A549 (cell line): ENCODE measurements around the gene C8G. TPM values are rescaled to one million over a fixed set of nuclear protein-coding genes. Genes with fewer than 3 reads are reported as not detected.

ENCODE experiments used
- ATAC-seq, 2 experiments: fragments of 200-7000 bp in 1 of 2; fragments of >200 bp in 1 of 2; cut with Nextera tagmentation in 1 of 2; cut with Tn5 transposase in 1 of 2; 3 replicates each; pipeline versions ENCODE4 v1.8.0 to v1.9.1; 2018 to 2020; ENCODE audit warnings: mild to moderate bottlenecking in 1 of 2, moderate library complexity in 1 of 2
- CTCF ChIA-PET: fragments of 300-600 bp; sonication (Branson Sonifier 250); formaldehyde crosslinking; extraction: SDS; loops from one replicate; lab custom pipeline; 2021; ENCODE audit warnings: antibody characterized with exemption, inconsistent platforms; lab: Yijun Ruan, JAX
- POLR2A ChIA-PET: fragments of 350-600 bp; formaldehyde crosslinking; extraction: SDS; loops from one replicate; lab custom pipeline; 2021; ENCODE audit warnings: antibody characterized with exemption, inconsistent platforms; lab: Yijun Ruan, JAX
- DNase-seq, 2 experiments: peaks; one replicate each; pipeline versions ENCODE4 v3.0.0 to v3.0.0-alpha.2; 2011 to 2016; ENCODE audit warnings: low read depth in 1 of 2, low spot score in 1 of 2
- FAIRE-seq: peaks from 2 replicates; lab custom pipeline; 2011; peaks lifted over from hg19 to GRCh38; lab: Jason Lieb, UNC
- H3K27ac ChIP-seq, 2 experiments: fragments of >200 bp; sonication (Bioruptor Twin); formaldehyde crosslinking; 3 replicates each; pipeline ENCODE4 v1.5.1; 2016 to 2017
- H3K4me1 ChIP-seq: fragments of >200 bp; sonication (Bioruptor Twin); formaldehyde crosslinking; 3 replicates; pipeline ENCODE4 v1.6.1; 2016
- H3K4me2 ChIP-seq: fragments of >200 bp; sonication (Bioruptor Twin); formaldehyde crosslinking; 3 replicates; pipeline ENCODE4 v1.6.1; 2016
- H3K4me3 ChIP-seq: fragments of >200 bp; sonication (Bioruptor Twin); formaldehyde crosslinking; 3 replicates; pipeline ENCODE4 v1.5.1; 2016
- H3K9me3 ChIP-seq: fragments of >200 bp; sonication (Bioruptor Twin); formaldehyde crosslinking; 3 replicates; pipeline ENCODE4 v1.6.1; 2016
- ATOH8 ChIP-seq: fragments of 250-450 bp; sonication (Bioruptor Pico); IDR thresholded peaks from 2 replicates; pipeline ENCODE4 v1.5.0; 2020; ENCODE audit warnings: low read depth, mild to moderate bottlenecking, moderate library complexity
- BCL3 ChIP-seq: fragments of >200 bp; sonication (Bioruptor Twin); formaldehyde crosslinking; IDR thresholded peaks from 3 replicates; pipeline ENCODE4 v1.6.1; 2016
- CBX8 ChIP-seq: fragments of 200-600 bp; sonication (generic); IDR thresholded peaks from 2 replicates; pipeline ENCODE4 v1.6.1; 2016
- CEBPB ChIP-seq, 2 experiments: fragments of >200 bp in 1 of 2; sonication (Bioruptor Twin) in 1 of 2; formaldehyde crosslinking in 1 of 2; IDR thresholded peaks; 2 replicates each; pipeline ENCODE4 v1.6.1; 2012 to 2016
- CTCF ChIP-seq: fragments of >200 bp; sonication (Bioruptor Twin); formaldehyde crosslinking; IDR thresholded peaks from 3 replicates; pipeline ENCODE4 v1.5.1; 2016
- ELK1 ChIP-seq: fragments of 150-350 bp; IDR thresholded peaks from 2 replicates; pipeline ENCODE4 v1.6.1; 2014; ENCODE audit warnings: low read depth, mild to moderate bottlenecking, low read length
- FOXS1 ChIP-seq: fragments of 250-450 bp; sonication (Bioruptor Pico); IDR thresholded peaks from 2 replicates; pipeline ENCODE4 v1.5.0; 2020; ENCODE audit warnings: mild to moderate bottlenecking, moderate library complexity
- HMGXB4 ChIP-seq: fragments of 250-450 bp; sonication (Bioruptor Pico); IDR thresholded peaks from 2 replicates; pipeline ENCODE4 v1.5.0; 2021; ENCODE audit warnings: mild to moderate bottlenecking, moderate library complexity, borderline replicate concordance
- HOXB5 ChIP-seq: fragments of 250-450 bp; sonication (Bioruptor Pico); IDR thresholded peaks from 2 replicates; pipeline ENCODE4 v1.5.0; 2020; ENCODE audit warnings: mild to moderate bottlenecking, moderate library complexity
- KDM1A ChIP-seq: fragments of 200-600 bp; sonication (generic); IDR thresholded peaks from 2 replicates; pipeline ENCODE4 v1.6.1; 2016; ENCODE audit warnings: low read depth, mild to moderate bottlenecking
- MAX ChIP-seq: IDR thresholded peaks from 2 replicates; pipeline ENCODE4 v1.6.1; 2012
- REST ChIP-seq: fragments of 200-600 bp; sonication (generic); IDR thresholded peaks from 2 replicates; pipeline ENCODE4 v1.6.1; 2016; ENCODE audit warnings: antibody characterized with exemption, mild to moderate bottlenecking, moderate library complexity
- RFX5 ChIP-seq: fragments of 450-650 bp; IDR thresholded peaks from 2 replicates; pipeline ENCODE4 v1.7.1; 2014; ENCODE audit warnings: antibody characterized with exemption, mild to moderate bottlenecking, moderate library complexity
- SREBF2 ChIP-seq: fragments of 450-650 bp; IDR thresholded peaks from 2 replicates; pipeline ENCODE4 v1.6.1; 2014; ENCODE audit warnings: mild to moderate bottlenecking, moderate library complexity
- WGBS: methylation state at CpG from one replicate; pipeline ENCODE4 v1.1.6; 2017; ENCODE audit errors: missing lambda C conversion rate; 5-methylcytosine and 5-hydroxymethylcytosine counted together
- polyA plus RNA-seq, 4 experiments: library from polyadenylated mRNA; depleted of rRNA in 3 of 4; stranded (reverse); fragments of >200 nt; fragmentation: RNase III in 1 of 4; extraction: RNeasy Plus Mini Kit Qiagen cat#74134 plus additional on column Dnase treatment in 1 of 4; gene quantifications; 2 replicates in 3 of 4; 3 replicates in 1 of 4; pipeline ENCODE4 v1.2.3, GENCODE V29; 2011 to 2017

The C8G gene
- polyA plus RNA-seq, 2 of the 4 experiments (the other 2 are of a cell fraction), result 0.45 to 1.3 TPM

- TF ChIP-seq ATOH8 (CRISPR knock-in tag), result no peak
- TF ChIP-seq HMGXB4 (CRISPR knock-in tag), result no peak
- TF ChIP-seq REST, result no peak
Measured at GRCh38 chr9:136981588-136982231, 36.7 kb downstream of the C8G start (continued).

- no peak for DNase-seq
- ChIA-PET CTCF (interaction anchor here (0.7 to 1.6 kb wide), 5 partner anchors 11 to 82 kb away, joined by 3 to 9 read pairs (median 3); partner anchors contain the start of gene C8G), POLR2A (interaction anchor here (2.1 kb wide), 1 partner anchor 9 kb away, joined by 7 read pairs; the partner anchor contains the start of gene PAXX)
- peaks cover 4% of the 10 kb centered on the region; the same call in 1 of the 3 replicates for H3K4me1 ChIP-seq
- TF ChIP-seq CTCF (no peak), FOXS1 (CRISPR knock-in tag) (no peak), CEBPB (IDR thresholded peaks at IDR 0.05) (no peak), ATOH8 (CRISPR knock-in tag) (no peak), RFX5 (no peak), ELK1 (no peak), BCL3 (no peak), KDM1A (no peak), SREBF2 (no peak), HOXB5 (CRISPR knock-in tag) (no peak), MAX (no peak), CBX8 (no peak)
- no peak within 1 kb of the TSS for H3K4me3 ChIP-seq
- H3K9me3 ChIP-seq, result no peaks in the 10 kb centered on the region
- no peak within 1 kb of the TSS for H3K4me2 ChIP-seq
- no peak for ATAC-seq
- peak within 1 kb of the TSS in 1 of 2 experiments; percentile 40; a peak in 2 of 6 replicates for H3K27ac ChIP-seq
- no peak for FAIRE-seq
- WGBS, result 74% methylated on average over 18 of the region's 18 CpGs
Measured at GRCh38 chr9:136982232-136983051, 37.4 kb downstream of the C8G start, which contains the start of gene LCNL1. Gene LCNL1, plus strand, starts transcription at chr9:136982993. Its CDS starts 594 bp downstream, at chr9:136983587.
